8988T (cell line): ENCODE results near the gene RPL29.

Source experiments
- DNase-seq: peaks from one replicate; pipeline ENCODE4 v3.0.0; 2011

Gene RPL29

GRCh38 chr3:51961602-51962569, 33.8 kb downstream of the RPL29 start:
- no peak for DNase-seq

GRCh38 chr3:51961011-51961410, 34.7 kb downstream of the RPL29 start:
- DNase-seq: no peak

DNA sequence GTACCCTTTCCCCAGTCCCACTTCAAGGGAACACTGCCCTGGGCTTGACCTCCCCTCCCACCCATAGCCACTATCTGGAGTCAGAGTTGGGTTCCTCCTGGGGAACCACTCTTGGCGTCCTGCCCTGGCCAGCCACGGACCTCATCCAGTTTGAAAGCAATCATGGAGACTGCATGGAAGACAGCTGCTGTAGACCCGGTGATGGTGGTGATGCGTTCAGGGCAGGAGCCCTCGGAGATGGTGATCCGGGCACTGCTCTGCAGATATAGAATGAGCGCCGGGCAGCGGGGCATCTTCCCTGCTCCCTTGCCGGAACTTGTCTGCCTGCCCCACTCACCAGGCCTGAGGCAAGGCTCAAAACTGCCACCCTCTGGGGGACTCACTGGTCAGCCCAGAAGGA, 35.3 kb downstream of the RPL29 start:
- no peak for DNase-seq

DNA sequence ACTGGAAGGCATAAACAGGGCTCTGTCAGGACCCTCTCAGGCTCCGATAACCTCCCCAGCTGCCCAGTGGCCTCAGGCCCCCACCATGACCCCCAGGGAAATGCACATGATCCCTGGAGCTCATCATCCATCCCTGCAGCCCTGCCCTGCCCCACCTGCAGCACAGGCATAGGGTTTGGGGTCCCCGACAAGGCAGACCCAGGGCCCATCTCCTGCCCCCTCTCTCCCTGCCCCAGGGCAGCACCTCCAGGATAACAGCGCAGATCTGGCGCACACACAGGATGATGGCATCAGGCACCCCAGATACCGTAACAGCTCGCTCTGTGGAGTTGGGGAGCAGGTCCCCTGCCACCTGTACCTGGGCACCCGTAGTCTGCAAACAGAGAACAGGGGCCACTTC, 36.0 kb downstream of the RPL29 start:
- no peak for DNase-seq

DNA sequence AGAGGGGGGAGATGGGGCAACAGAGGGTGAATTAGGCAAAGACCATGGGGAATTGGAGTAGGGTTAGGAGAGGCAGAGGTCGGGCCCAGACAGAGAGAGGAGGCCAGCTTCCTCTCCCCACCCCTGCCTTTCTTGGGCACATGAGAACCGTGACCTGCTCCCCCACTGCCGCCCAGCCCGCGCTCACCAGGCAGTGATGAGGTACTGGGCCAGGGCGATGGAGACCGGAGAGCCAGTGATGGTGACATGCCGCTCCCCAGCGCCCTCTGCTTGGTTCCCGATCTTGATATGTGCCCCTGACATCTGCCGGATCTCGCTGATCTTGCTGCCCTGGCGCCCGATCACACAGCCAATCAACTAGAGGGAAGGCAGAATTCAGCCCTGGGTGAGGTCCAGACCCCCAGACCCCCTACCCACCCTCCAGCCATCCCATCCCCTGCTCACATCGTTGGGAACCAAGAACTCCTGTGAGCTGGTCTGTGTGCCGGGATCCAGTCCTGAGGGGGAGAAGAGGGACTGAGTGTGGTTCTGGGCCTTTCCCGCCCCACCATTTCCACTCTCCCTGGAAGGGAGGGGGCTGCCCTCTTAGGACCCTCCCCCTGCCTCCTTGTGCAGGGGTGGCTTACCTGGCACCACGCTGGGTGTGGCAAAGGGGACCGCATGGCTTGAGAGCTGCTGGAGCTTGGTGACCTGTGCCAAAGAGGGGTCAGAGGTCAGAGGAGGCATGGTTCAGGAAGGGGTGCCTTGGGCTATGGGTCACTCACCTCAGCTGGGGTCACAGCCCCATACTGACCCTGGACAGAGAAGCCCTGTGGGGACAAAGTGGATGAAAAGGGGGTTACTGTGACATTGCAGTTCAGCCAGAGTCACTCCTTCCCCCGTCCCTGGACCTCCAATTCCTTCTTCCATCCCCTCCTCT, 36.8 kb downstream of the RPL29 start:
- DNase-seq: no peak

GRCh38 chr3:51957520-51958205, 38.0 kb downstream of the RPL29 start:
- DNase-seq: no peak

DNA sequence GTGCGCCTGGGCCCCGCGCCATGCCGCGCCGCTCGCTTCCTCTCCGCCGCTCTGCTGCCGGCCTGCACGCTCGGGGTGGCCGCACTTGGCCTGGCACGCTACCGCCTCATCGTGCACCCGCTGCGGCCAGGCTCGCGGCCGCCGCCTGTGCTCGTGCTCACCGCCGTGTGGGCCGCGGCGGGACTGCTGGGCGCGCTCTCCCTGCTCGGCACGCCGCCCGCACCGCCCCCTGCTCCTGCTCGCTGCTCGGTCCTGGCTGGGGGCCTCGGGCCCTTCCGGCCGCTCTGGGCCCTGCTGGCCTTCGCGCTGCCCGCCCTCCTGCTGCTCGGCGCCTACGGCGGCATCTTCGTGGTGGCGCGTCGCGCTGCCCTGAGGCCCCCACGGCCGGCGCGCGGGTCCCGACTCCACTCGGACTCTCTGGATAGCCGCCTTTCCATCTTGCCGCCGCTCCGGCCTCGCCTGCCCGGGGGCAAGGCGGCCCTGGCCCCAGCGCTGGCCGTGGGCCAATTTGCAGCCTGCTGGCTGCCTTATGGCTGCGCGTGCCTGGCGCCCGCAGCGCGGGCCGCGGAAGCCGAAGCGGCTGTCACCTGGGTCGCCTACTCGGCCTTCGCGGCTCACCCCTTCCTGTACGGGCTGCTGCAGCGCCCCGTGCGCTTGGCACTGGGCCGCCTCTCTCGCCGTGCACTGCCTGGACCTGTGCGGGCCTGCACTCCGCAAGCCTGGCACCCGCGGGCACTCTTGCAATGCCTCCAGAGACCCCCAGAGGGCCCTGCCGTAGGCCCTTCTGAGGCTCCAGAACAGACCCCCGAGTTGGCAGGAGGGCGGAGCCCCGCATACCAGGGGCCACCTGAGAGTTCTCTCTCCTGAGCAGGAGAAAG, 39.6 kb downstream of the RPL29 start:
- DNase-seq: peak; percentile 87

DNA sequence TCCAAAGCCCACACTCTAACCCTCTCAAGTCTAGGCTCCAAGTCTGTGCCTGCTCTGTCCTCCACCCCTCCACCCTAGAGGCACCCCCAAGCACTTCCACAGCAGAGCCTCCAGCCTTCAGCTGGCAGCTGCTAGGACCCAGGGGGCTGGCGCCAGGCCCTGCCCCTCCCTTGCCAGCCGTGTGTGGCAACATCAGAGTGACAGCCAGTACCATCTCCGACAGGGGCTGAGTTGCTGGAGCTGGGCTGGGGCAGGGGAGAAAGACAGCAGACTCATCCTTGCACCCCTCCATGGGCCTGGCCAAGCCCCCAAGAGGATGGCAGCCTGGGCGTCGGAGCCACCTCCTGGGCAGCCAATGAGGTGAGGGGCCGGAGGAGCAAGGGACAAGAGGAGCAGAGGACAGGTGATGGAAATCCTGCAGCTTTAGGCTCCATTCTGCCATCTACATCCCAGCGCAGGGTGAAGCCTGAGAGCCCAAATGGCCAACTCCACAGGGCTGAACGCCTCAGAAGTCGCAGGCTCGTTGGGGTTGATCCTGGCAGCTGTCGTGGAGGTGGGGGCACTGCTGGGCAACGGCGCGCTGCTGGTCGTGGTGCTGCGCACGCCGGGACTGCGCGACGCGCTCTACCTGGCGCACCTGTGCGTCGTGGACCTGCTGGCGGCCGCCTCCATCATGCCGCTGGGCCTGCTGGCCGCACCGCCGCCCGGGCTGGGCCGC, 40.4 kb downstream of the RPL29 start, which contains the start of gene GPR62:
TSS of gene GPR62 (plus strand) at position 207 of the 718 bp plus-strand sequence. CDS start at position 479, 272 bp downstream.
- peak; percentile 86 for DNase-seq

GRCh38 chr3:51954713-51955112, 41.0 kb downstream of the RPL29 start:
- no peak for DNase-seq

DNA sequence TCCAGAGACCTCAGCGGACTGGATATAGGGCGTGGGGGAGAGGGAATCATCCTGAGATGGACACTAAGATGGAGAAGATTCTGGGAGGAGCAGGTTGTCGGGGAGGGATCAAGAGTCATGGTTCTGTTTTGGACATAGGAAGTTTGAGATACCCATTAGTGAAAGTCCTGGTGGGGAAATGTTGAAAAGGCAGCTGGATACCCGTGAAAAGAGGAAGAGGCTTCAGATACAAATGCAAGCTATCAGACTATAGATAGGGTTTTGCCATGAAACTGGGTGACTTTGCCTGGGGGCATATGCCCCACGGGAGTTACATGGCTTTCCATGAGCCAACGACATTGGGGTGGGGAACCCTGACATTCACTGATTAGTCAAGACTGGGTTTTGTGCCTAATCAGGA, 41.6 kb downstream of the RPL29 start:
- DNase-seq: no peak

DNA sequence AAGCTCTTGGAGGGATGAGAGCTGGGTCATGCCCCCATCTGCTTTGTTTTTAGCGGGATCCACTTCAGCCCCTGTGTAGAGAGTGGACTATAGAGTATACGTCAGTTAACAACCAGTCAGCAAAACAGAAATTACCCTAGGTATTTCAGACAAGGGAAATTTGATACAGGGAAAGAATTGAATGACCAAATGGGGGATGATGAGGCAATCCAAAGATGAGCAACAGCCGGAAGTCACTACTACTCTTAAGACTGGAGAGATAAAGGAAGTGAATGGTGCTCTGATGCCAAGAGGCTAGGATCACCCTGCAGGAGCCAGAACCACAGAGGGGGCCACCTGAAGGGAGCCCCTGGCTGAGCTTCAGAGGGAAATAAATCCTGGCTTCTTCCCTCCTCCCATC, 42.2 kb downstream of the RPL29 start:
- no peak for DNase-seq

- DNase-seq: no peak
Measured at GRCh38 chr3:51950899-51951298, 44.8 kb downstream of the RPL29 start.

- no peak for DNase-seq
Measured at GRCh38 chr3:51949121-51949520, 46.6 kb downstream of the RPL29 start.

GRCh38 chr3:51948016-51948580, 47.6 kb downstream of the RPL29 start:
- no peak for DNase-seq

DNA sequence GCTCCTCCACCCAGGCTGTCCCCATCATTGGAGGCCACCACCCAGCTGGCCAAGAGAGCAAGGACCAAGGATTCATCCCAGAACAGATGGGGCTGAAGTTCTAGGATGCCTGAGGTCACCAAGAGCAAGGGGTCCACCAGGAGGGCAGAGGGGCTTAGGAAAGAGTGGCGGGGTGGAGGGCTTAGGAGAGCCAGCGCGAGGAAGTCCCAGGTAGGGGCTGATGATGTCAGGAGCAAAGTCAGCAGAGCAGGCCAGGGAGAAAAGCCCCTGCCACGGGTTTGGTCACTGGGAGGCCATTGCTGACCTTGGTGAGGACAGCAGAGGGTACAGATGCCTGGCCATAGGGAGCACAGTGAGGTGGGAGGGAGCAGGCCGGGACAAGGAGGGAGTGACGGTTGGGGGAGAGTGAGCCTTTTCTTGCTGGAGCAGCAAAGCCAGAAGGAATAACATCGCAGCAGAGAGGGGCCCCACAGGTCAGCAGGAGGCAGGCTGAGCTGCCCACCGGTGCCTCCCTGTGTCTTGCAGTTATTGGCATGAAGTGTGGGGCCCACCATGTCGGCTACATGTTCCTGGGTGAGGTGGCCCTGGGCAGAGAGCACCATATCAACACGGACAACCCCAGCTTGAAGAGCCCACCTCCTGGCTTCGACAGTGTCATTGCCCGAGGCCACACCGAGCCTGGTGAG, 48.3 kb downstream of the RPL29 start:
- no peak for DNase-seq

DNA sequence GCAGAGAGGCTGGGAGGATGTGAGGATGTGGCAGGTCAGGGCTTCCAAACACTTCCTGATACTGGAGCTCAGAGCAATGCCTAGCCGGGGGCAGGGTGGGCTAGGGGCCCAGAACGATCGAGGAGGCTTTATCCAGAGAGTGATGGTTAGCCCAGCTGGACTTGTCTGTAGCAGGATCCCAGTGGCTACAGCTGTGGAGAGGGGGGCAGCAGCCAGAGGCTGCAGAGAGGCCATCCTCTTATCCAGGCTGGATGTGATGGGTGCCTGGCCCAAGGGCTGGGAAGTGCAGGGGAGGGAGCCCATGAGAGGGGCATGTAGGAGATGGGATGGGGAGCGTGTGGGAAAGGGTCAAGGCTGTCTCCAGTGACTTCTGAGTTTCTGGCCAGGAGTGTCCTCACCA, 48.9 kb downstream of the RPL29 start:
- no peak for DNase-seq

DNA sequence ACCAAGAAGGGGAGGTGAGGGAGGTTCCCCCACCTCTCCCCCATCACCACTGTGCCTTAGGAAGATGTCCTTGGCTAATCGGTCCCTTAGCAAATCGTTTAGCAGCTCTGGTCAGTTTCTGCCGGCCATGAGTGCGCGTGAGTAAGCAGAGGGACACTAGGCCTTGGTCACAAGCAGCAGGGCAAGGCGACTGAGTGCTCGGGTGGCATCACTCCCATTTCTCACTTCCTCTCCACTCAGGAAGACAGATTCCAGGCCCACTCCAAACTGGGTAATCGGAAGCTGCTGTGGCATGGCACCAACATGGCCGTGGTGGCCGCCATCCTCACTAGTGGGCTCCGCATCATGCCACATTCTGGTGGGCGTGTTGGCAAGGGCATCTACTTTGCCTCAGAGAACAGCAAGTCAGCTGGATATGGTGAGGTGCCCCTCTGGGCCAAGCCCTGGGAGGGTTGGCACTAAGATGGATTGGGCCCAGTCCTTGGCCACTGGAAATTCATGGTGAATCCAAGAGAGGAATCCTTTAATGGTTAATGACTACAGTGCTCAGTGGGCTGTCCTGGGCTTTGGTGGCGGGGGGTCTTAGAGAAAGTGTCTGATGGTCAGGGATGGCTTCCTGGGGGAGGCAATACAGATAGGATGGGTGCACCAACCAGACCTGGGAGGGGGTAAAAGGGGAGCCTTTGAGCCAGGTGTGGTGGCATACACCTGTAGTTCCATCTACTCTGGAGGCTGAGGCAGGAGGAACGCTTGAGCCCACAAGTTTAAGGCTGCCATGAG, 49.6 kb downstream of the RPL29 start:
- no peak for DNase-seq

DNA sequence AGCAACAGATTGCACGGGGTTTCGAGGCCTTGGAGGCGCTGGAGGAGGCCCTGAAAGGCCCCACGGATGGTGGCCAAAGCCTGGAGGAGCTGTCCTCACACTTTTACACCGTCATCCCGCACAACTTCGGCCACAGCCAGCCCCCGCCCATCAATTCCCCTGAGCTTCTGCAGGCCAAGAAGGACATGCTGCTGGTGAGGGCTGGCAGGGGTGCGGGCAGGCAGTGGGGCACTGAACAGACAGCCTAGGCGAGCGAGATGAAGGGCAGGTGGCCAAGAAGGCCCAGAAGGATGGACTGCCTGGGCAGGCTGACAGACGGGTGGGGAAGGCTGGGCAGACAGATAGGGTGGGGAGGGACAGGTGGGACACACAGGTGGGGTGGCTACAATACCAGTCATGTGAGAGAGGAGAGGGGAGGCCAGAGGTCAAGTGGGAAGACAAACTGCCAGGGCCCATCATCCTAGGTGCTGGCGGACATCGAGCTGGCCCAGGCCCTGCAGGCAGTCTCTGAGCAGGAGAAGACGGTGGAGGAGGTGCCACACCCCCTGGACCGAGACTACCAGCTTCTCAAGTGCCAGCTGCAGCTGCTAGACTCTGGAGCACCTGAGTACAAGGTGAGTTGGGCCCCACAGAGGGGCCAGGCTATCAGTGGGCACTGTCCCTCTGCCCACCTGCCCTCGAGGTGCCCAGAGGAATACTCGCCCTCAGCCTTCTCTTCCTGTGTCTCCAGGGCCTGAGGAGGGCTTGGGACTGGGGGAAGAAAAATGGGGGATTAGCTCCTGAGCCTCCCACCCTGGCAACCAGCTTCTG, 50.5 kb downstream of the RPL29 start:
- no peak for DNase-seq
